MM.1S (cell line): ENCODE results near the gene IRS2.

Source experiments
- DNase-seq: peaks from one replicate; pipeline ENCODE4 v3.0.0-alpha.2; 2015
- H2AFZ ChIP-seq: fragments of 300-600 bp; sonication (generic); 2 replicates; pipeline ENCODE4 v1.6.0; 2016; ENCODE audit warnings: antibody characterized with exemption, low read length
- H3F3A ChIP-seq: fragments of 300-600 bp; sonication (generic); 2 replicates; pipeline ENCODE4 v1.6.1; 2016; ENCODE audit warnings: mild to moderate bottlenecking, antibody characterized with exemption, low read length, moderate library complexity, mixed read lengths; ENCODE audit not compliant: insufficient read depth
- H3K27ac ChIP-seq: fragments of 300-600 bp; sonication (generic); 2 replicates; pipeline ENCODE4 v1.5.1; 2016; ENCODE audit warnings: mild to moderate bottlenecking, low read length
- H3K27me3 ChIP-seq: fragments of 300-600 bp; sonication (generic); replicated peaks from 2 replicates; pipeline ENCODE4 v1.6.0; 2016; ENCODE audit warnings: low read length; ENCODE audit not compliant: insufficient read depth
- H3K36me3 ChIP-seq: fragments of 300-600 bp; sonication (generic); replicated peaks from 2 replicates; pipeline ENCODE4 v1.6.1; 2016; ENCODE audit warnings: mild to moderate bottlenecking, low read length, mixed read lengths; ENCODE audit not compliant: insufficient read depth
- H3K4me1 ChIP-seq: fragments of 300-600 bp; sonication (generic); 2 replicates; pipeline ENCODE4 v1.6.1; 2016; ENCODE audit warnings: low read length, mixed read lengths
- H3K4me2 ChIP-seq: fragments of 300-600 bp; sonication (generic); 2 replicates; pipeline ENCODE4 v1.6.0; 2016; ENCODE audit warnings: low read depth, low read length
- H3K4me3 ChIP-seq: fragments of 300-600 bp; sonication (generic); 2 replicates; pipeline ENCODE4 v1.5.1; 2016; ENCODE audit warnings: low read length, mixed read lengths
- H3K79me2 ChIP-seq: fragments of 300-600 bp; sonication (generic); 2 replicates; pipeline ENCODE4 v1.6.1; 2016; ENCODE audit warnings: mixed run types, low read length, mixed read lengths
- H3K9ac ChIP-seq: fragments of 300-600 bp; sonication (generic); 2 replicates; pipeline ENCODE4 v1.6.1; 2016; ENCODE audit warnings: low read length, mixed read lengths
- H3K9me2 ChIP-seq: fragments of 300-600 bp; sonication (generic); replicated peaks from 2 replicates; pipeline ENCODE4 v1.6.1; 2016; ENCODE audit warnings: mild to moderate bottlenecking, low read length, mixed read lengths; ENCODE audit not compliant: insufficient read depth
- H3K9me3 ChIP-seq: fragments of 300-600 bp; sonication (generic); replicated peaks from 2 replicates; pipeline ENCODE4 v1.6.1; 2016; ENCODE audit warnings: mild to moderate bottlenecking, low read length, mixed read lengths; ENCODE audit not compliant: insufficient read depth
- H4K20me1 ChIP-seq: fragments of 300-600 bp; sonication (generic); 2 replicates; pipeline ENCODE4 v1.6.1; 2016; ENCODE audit warnings: mild to moderate bottlenecking, low read length, moderate library complexity, mixed read lengths; ENCODE audit not compliant: insufficient read depth
- CTCF ChIP-seq: fragments of 300-600 bp; sonication (generic); IDR thresholded peaks from 2 replicates; pipeline ENCODE4 v1.5.1; 2016; ENCODE audit warnings: antibody characterized with exemption, low read length, mixed read lengths
- EZH2 ChIP-seq: fragments of 300-600 bp; sonication (generic); optimal IDR thresholded peaks from 2 replicates; pipeline ENCODE3; 2017; ENCODE audit warnings: low read depth, mild to moderate bottlenecking, antibody characterized with exemption, low read length, mixed read lengths
- EZH2phosphoT487 ChIP-seq: fragments of 300-600 bp; sonication (generic); IDR thresholded peaks from 2 replicates; pipeline ENCODE4 v1.6.1; 2018; ENCODE audit warnings: antibody characterized with exemption, low read length

Gene IRS2

GRCh38 chr13:109725995-109726637 lies 60.3 kb downstream of the IRS2 start:
- H3F3A ChIP-seq: no peaks in the 10 kb centered on the region
- no peak overlapping the region for H3K4me2 ChIP-seq
- no peaks in the 10 kb centered on the region for H3K9me2 ChIP-seq
- TF ChIP-seq CTCF: no peak
- TF ChIP-seq EZH2: no peak
- TF ChIP-seq EZH2phosphoT487: no peak
- H3K9ac ChIP-seq: no peak overlapping the region
- no peaks in the 10 kb centered on the region for H3K36me3 ChIP-seq
- no peak overlapping the region for H3K4me3 ChIP-seq
- no peaks in the 10 kb centered on the region for H3K9me3 ChIP-seq
- H3K79me2 ChIP-seq: no peaks in the 10 kb centered on the region
- no peak for DNase-seq
- H4K20me1 ChIP-seq: no peaks in the 10 kb centered on the region
- no peak overlapping the region for H2AFZ ChIP-seq
- no peaks in the 10 kb centered on the region for H3K4me1 ChIP-seq
- no peaks in the 10 kb centered on the region for H3K27me3 ChIP-seq
- no peak overlapping the region for H3K27ac ChIP-seq

GRCh38 chr13:109725297-109725696 lies 61.1 kb downstream of the IRS2 start:
- no peaks in the 10 kb centered on the region for H3K9me3 ChIP-seq
- H3K36me3 ChIP-seq: no peaks in the 10 kb centered on the region
- H3K9me2 ChIP-seq: no peaks in the 10 kb centered on the region
- no peaks in the 10 kb centered on the region for H3K27me3 ChIP-seq
- H3K79me2 ChIP-seq: no peaks in the 10 kb centered on the region
- no peaks in the 10 kb centered on the region for H3F3A ChIP-seq
- H3K9ac ChIP-seq: no peak overlapping the region
- H3K4me3 ChIP-seq: no peak overlapping the region
- H3K27ac ChIP-seq: no peak overlapping the region
- no peak overlapping the region for H2AFZ ChIP-seq
- H4K20me1 ChIP-seq: no peaks in the 10 kb centered on the region
- TF ChIP-seq EZH2 (no peak), CTCF (no peak), EZH2phosphoT487 (no peak)
- no peak for DNase-seq
- no peaks in the 10 kb centered on the region for H3K4me1 ChIP-seq
- no peak overlapping the region for H3K4me2 ChIP-seq

GRCh38 chr13:109724603-109725002 lies 61.8 kb downstream of the IRS2 start:
- DNase-seq: no peak
- Histone ChIP-seq H3K79me2 (no peaks in the 10 kb centered on the region), H3K36me3 (no peaks in the 10 kb centered on the region), H3K9me2 (no peaks in the 10 kb centered on the region), H3K4me3 (no peak overlapping the region), H3K4me1 (no peaks in the 10 kb centered on the region), H3K4me2 (no peak overlapping the region), H2AFZ (no peak overlapping the region), H3K27me3 (no peaks in the 10 kb centered on the region), H3K27ac (no peak overlapping the region), H3K9me3 (no peaks in the 10 kb centered on the region), H4K20me1 (no peaks in the 10 kb centered on the region), H3F3A (no peaks in the 10 kb centered on the region), H3K9ac (no peak overlapping the region)
- TF ChIP-seq EZH2: no peak
- TF ChIP-seq EZH2phosphoT487: no peak
- no peak for TF ChIP-seq CTCF
